Measurements from ENCODE around the gene TMEM120B. TPM values are rescaled to one million over a fixed set of nuclear protein-coding genes. Genes with fewer than 3 reads are reported as not detected.

TMEM120B gene
- total RNA-seq, 1 experiment from 2014 or later = 20.5 TPM

DNA sequence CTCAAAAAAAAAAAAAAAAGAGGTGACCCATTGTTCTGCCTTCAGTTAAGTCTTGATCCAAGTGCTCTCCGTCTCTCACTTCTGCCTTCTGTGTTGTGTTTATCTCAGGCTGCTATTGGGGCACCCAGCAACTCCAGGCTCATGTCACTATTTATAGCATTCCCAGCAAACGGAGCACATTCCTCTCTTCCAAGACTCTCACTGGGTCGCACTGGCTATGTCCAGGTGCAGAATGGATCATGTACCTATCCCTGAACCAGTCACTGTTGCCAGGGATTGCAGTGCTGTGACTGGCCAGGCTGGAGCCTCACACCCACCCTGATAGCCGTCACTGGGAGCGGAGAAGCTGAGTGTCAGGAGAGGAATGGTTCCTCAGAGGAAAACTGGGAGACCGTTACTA, 49.7 kb downstream of the TMEM120B start:
- ATAC-seq (no peak), DNase-seq (ENCODE audit: low read depth, low spot score) (no peak)
- Histone ChIP-seq H3K4me3 (replicated peaks in 1 of 2; ENCODE audit: low read depth in 1 of 2, low read length in 2 of 2) (no peak overlapping the region), H3K4me2 (ENCODE audit: low read length) (no peak overlapping the region), H3K9me2 (ENCODE audit: insufficient read depth) (no peaks in the 10 kb centered on the region), H3K9ac (ENCODE audit: low read length) (no peak overlapping the region), H3K27me3 (ENCODE audit: insufficient read depth, low read length) (no peaks in the 10 kb centered on the region), H3K4me1 (ENCODE audit: control insufficient read depth in 1 of 2, insufficient read depth in 2 of 2, low read length in 2 of 2) (peaks cover 22 to 24% of the 10 kb centered on the region in 2 experiments), H3K36me3 (ENCODE audit: control insufficient read depth in 1 of 2, insufficient read depth in 2 of 2, low read length in 2 of 2) (no peaks in the 10 kb centered on the region), H2AFZ (ENCODE audit: low read depth, low read length, poor library complexity, severe bottlenecking) (no peak overlapping the region), H4K20me1 (ENCODE audit: insufficient read depth) (no peaks in the 10 kb centered on the region), H3K9me3 (ENCODE audit: control insufficient read depth in 1 of 2, insufficient read depth in 1 of 2, low read depth in 1 of 2, low read length in 2 of 2) (no peaks in the 10 kb centered on the region), H3K27ac (ENCODE audit: low read depth, low read length) (no peak overlapping the region), H3K79me2 (ENCODE audit: insufficient read depth, low read length) (no peaks in the 10 kb centered on the region)
- no TSS peak for BruUV-seq (replicated peaks)
- ChIA-PET CTCF (no interaction called here), RAD21 (ENCODE audit: low non-redundant PET in 1 of 2, low total read pairs in 2 of 2, uncharacterized antibody in 2 of 2, unreplicated experiment in 2 of 2) (no interaction called here), POLR2A (no interaction called here)
- intact Hi-C loops (cut with micrococcal nuclease) = no loop called here
- no peak for TF ChIP-seq EGR1 (IDR thresholded peaks at IDR 0.05; ENCODE audit: low read depth)
- TF ChIP-seq EZH2 (IDR thresholded peaks at IDR 0.05) = no peak
- no peak for TF ChIP-seq EZH2phosphoT487 (IDR thresholded peaks at IDR 0.05; ENCODE audit: borderline replicate concordance)
- TF ChIP-seq SIN3A (IDR thresholded peaks at IDR 0.05; ENCODE audit: low read depth) = no peak
- TF ChIP-seq ZNF274 (IDR thresholded peaks at IDR 0.05; ENCODE audit: low read depth, low read length) = no peak
- no peak for TF ChIP-seq RAD21 (IDR thresholded peaks at IDR 0.05; ENCODE audit: low read depth)
- TF ChIP-seq MAX (IDR thresholded peaks at IDR 0.05) = no peak
- TF ChIP-seq REST (IDR thresholded peaks at IDR 0.05; ENCODE audit: low read depth) = no peak
- no peak for TF ChIP-seq YY1 (IDR thresholded peaks at IDR 0.05; ENCODE audit: extremely low read depth, insufficient replicate concordance, low read depth, low read length)

All from HCT116 (cell line).